HG02763 (cell line): Measurements from ENCODE around the gene EMID1.

Experiments used
- ATAC-seq: cut with Tn5 transposase; IDR thresholded peaks from one replicate; pipeline ENCODE4 v1.9.1; 2021; ENCODE audit warnings: mild to moderate bottlenecking, moderate library complexity; ENCODE audit not compliant: unreplicated experiment

EMID1 gene

DNA sequence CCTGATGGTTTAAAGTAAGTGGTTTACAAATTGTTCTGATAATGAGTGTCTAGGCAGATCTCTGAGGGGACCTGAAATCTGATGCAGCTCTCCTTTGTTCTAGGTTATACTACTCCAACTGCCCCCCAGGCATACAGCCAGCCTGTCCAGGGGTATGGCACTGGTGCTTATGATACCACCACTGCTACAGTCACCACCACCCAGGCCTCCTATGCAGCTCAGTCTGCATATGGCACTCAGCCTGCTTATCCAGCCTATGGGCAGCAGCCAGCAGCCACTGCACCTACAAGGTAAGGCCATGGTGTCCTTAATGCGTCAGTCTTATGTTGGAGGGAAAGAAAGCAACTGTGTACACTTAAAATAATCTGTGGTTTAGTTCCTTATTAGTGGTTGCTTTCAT lies 72.2 kb downstream of the EMID1 start:
- no peak for ATAC-seq

DNA sequence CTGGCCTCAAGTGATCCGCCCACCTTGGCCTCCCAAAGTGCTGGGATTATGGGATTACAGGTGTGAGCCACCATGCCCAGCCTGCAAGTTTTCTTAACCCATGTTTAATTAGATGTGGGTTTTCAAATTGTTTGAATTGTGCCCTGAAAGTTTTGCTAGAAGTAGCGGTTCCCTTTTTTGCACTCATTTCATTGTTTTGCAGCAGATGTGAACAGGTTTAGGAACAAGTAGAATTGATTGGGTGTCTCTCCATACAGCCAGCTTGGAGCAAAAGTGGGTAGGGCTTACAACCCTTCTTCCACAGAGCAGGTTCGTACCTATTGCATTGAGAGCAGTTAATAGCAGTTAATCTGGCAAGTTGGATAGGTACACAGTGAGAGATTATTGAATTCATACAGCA lies 78.5 kb downstream of the EMID1 start:
- no peak for ATAC-seq

DNA sequence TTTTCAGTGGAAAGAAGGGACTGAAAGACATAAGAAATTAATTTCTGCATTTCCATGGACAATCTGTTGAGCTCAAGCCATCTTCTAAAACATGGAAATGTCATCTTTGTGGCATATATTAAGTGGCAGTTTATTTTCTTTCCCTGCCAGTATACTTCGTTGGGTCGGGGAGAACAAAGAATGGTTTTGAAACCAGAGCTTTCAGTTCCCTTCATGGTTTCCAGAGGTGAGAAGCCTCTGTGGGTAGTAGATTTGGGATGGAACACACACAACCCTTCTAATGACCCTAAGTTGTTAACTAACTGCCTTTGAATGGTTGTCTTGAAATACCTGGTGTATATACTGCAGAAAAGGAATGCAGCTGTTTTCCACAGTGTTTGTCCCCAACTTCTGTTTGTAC lies 83.1 kb downstream of the EMID1 start:
- no peak for ATAC-seq

DNA sequence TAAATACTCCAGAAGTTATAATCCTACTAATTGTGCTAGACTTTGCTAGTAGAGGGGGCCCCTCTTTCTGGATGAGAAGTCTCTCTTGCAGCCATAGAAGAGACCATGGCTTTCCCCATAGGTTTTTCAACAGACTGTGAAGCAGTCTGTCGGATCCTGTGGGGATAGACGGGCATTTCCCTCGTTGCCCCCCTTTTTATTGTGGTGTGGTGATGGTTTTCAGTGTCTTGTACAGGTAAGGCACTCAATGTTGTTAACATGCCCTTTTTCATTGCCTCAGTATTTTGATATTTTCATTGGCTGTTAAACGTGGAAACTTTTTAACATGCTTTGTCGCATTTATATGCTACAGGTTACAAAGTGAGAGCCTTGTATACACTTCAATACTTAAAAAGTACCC lies 84.4 kb downstream of the EMID1 start:
- ATAC-seq = no peak

DNA sequence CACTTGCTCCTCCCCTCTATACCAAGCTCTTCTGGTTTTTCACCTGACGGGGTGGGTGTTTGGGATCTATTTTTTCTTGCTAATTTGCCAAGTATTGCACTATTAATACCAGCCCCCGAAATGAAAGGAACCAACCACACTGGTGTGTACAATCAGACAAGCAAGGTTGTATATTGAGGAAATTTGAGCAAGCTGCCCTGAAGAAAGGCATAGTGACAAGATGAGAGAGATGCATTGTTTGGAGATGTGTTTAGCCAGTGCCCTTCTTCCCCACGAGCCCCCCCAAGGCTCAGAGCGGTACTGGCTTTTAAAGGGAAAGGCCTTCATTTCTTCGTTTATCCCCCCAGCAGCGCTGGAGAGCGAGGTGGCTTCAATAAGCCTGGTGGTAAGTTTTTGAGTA lies 85.5 kb downstream of the EMID1 start:
- ATAC-seq = no peak

DNA sequence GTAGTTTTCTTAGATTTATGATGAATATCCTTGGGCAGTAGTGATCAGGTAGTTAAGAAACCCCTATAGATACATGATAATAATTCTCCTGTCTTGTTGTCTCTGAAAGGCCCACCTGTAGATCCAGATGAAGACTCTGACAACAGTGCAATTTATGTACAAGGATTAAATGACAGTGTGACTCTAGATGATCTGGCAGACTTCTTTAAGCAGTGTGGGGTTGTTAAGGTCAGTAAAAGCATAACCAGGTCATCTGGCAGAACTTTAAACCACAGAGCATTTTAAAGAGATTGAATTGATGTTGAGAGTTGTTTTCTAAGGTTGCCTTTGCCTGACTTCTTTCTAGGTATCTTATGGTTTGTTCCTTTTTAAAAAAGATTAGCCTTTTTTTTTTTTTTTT lies 86.7 kb downstream of the EMID1 start:
- ATAC-seq = no peak

DNA sequence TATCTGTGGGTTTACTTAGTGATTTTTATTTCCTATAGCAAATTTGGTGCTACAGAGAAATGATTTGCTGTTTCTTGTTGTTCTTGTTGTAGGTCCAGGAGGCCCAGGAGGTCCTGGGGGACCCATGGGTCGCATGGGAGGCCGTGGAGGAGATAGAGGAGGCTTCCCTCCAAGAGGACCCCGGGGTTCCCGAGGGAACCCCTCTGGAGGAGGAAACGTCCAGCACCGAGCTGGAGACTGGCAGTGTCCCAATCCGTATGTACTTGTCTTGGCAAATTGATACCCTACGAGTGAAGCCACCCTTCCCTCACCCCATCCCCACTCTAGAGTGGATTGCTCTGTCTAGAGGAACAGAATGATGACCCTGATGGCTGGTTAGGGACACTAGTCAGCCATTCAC lies 92.9 kb downstream of the EMID1 start:
- ATAC-seq = no peak

DNA sequence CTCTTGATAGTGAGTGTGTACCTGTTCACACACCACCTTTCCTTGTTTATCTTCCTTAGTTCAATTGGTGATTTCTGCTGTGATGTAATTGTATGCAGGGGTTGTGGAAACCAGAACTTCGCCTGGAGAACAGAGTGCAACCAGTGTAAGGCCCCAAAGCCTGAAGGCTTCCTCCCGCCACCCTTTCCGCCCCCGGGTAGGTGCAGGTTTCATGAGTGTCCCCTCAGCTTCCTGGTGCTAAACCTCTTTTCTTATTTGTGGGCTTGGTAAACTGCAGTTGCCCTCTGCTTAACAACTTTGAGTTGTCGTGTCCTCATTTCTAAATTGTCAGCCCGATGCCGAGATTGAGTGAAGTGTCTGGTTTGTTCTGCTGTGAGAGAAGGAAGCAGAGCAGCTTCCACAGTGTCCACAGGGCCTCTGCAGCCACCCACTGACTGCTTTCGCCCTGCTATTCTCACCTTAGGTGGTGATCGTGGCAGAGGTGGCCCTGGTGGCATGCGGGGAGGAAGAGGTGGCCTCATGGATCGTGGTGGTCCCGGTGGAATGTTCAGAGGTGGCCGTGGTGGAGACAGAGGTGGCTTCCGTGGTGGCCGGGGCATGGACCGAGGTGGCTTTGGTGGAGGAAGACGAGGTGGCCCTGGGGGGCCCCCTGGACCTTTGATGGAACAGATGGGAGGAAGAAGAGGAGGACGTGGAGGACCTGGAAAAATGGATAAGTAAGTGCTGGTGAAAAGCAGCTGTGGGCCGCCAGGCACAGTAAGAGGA lies 93.6 kb downstream of the EMID1 start:
- ATAC-seq = no peak

DNA sequence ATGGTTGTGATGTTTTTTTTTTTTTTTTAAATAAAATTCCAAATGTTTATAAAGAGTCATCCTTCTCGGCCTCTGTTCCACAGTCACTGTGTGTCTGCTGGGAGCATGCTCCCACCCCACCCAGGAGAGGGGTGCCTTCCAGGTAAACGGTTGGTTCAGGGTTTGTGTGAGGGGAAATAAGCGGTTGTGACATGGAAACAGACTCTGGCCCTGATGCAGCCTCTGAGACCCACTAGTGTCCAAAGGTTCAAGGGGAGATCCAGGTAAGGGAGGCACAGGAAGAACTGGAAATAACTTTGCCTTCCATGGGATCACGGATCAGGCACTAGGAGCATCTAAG lies 94.7 kb downstream of the EMID1 start:
- ATAC-seq = no peak

DNA sequence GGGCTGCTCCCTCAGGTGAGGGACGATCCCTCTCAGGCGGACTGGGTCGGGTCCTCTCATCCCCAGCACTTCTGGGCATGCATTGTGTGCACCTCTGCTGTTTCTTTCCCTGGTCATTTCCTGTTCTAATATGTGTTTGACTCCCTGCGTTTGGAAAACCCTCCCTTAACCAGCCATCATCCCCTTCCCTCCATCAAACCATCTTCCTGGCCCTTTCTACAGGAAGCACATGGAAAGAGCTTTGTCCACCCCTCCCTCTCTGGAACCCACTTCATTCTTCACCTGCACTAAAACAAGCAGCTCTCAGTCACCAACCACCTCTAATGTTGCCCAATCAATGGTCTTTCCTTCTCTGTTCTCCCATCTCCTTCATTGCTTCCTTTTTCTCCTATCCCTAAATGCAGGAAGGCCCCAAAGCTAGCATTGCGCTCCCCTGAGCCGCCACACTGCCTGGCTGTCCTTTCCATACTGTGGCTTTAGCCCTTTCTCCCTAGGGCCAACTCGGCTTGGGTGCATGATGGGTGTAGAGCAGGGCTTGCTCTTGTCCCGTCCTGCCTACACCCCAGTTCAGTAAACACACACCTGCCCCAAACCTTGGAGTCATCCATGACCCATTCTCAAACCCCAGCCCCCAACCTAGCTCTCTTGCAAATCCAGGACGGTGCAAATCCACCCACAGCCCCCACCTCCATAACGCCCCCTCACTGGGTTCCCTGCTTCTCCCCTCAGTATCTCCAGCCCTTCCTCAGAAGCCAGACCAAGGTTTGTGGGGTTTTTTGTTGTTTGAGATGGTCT lies 95.3 kb downstream of the EMID1 start:
- no peak for ATAC-seq

DNA sequence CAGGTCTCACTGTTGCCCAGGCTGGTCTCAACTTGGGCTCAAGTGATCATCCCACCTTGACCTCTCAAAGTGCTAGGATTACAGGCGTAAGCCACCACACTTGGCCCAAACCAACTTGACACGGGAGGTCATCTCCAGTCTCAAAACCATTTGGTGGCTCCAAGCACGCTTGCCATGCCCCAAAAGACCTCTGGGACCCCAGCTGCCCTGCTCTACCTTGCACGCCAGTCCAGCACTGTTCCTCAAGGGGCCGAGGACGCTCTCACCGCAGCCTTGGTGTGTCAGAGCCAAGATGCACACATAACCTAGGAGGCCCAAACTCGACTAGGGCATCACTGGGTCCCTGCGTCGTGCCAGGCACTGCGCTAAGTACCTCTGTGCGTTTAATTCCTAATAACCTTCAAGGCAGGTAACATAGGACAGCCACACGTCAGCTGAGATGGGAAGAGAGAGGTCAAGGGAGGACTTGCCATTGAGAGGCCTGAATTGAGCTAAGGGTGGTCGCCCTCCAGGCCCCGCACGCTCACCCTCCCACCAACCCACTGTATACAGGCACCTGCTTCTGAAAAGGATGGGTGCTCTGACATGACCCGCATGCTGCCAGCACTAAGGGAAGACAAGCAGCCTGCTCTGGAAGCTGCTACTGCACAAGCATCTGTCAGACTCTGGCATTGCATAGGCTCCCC lies 96.2 kb downstream of the EMID1 start:
- no peak for ATAC-seq

DNA sequence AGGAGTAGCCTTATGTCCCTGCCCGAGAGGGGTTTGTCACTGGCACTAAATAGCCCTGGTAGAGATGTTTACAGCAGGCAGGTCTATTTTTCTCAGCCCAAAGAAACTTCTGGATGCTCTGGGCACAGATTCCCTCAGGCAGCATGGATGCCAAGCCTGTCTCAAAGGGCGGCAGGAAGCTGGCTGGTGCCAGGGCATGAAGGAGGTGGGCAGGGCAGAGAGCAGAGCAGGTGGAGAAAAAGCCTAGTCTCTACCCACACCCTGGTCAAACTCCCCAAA lies 96.6 kb downstream of the EMID1 start:
- no peak for ATAC-seq

DNA sequence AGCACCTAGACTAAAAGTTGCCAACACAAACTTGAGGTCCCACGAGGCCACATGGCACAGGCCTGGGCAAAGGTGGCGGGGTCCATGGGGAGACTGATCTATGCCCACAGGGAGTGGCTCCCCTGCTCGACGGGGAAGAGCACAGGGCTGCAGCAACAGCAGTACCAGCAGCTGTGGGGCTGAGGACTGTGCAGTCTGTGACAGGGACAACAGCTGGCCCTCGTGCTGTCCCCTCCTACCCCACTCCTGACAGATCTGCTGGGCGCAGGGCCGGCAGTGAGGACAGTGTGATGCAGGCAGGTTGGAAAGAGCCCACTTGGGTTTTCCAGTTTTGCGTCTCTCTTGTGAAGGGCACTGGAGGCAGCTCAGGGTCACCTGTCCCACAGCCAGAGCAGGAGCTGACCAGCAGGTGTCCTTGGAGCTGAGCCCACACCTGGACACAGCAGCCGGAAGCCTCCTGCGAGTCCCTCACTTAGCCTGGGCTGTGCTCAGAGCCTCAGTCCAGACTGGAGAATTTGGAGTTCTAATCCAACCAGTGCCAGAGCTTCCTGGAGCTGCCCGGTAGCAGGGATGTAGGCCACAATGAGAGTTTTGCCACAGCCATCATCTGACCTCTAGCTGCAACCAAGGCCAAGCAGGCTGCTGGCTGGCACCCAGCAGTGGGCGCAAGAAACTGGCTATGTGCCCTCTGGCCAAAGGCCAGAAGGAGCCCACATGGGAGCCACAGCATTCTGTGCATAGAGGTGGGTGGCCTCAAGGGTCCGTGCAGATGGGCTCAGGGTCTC lies 97.2 kb downstream of the EMID1 start:
- no peak for ATAC-seq

DNA sequence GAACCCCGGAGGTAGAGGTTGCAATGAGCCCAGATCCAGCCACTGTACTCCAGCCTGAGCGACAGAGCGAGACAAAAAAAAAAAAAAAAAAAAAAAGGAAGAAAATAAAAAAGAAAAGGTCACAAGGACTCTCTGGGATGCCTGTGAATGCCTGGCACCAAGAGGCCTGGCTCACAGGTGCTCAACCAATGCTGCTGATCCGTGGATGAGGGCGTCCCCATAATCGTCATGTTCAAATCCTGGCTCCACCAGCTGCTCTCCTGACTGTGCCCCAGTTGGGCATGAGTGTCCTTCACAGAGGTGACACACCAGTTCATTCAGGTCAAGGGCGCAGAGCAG lies 100.1 kb downstream of the EMID1 start:
- no peak for ATAC-seq

DNA sequence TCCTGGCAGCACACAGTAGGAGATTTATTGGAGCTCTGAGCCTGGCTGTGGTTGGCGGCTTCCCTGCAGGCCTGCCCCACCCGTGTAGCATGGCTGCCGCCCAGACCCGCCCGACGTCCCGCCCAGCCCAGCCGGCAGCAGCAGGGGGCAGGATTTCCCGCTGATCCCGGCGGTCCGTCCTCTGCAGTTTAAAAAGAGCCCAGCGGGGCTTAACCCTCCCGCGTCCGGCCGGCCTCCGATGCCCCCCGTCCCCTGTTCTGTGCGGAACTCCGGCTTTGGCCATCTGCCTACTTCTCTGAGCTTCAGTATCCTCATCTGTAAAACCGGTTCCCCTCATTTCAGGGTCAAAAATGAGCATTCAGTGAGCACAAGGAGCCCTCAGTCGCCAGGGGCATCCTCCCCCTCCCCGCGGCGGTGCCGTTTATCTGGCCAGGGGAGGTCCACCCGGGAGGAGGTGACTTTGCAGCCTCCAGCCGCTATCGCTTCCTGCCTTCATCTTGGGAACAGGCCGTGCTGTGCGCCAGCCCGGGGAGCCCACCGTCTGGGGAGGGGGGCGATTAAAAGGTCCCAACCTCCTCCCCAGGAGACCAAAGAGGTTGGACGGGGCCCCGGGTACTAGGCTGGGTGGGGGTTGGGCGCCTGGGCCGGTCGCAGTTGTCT lies 100.6 kb downstream of the EMID1 start, which contains the start of gene GAS2L1:
GAS2L1 (plus strand) TSS at position 476 of the 660 bp plus-strand sequence. CDS start 1,456 bp downstream, outside the sequence.
- no peak for ATAC-seq

DNA sequence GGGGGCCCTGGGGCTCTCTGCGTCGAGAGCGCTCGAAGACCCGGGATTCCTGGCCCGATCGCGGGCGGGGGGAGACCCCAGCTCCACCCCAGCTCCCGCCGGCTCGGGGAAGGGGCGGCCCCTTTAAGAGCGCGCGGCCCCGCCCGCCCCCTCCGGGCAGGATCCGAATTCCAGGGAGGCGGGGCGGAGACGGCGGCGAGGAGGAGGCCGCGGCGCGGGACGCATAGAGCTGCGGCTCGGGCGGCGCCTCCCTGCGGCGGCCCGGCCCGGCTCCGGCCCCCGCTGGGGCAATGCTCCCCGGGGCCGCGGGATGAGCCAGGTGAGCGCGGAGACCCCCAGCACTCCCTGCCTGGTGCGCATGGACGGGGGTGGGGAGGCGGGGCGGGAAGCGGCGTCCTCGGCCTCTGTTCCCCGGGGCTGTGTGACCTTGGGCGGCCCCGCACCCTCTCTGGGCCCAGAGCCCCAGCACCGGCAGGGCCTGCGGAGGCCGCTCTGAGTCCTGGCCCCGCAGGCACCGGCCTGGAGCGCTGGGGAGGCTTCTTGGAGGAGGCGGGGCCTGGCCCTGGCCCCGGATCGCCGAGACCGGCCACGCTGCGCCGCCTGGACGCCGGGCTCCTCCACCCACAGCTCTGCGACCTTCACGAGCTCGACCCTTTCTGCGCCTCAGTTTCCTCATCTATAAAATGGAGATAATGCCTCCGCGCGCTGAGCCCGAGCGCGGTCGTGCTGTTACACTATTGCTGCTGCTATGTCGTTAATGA lies 101.3 kb downstream of the EMID1 start:
- ATAC-seq = no peak

DNA sequence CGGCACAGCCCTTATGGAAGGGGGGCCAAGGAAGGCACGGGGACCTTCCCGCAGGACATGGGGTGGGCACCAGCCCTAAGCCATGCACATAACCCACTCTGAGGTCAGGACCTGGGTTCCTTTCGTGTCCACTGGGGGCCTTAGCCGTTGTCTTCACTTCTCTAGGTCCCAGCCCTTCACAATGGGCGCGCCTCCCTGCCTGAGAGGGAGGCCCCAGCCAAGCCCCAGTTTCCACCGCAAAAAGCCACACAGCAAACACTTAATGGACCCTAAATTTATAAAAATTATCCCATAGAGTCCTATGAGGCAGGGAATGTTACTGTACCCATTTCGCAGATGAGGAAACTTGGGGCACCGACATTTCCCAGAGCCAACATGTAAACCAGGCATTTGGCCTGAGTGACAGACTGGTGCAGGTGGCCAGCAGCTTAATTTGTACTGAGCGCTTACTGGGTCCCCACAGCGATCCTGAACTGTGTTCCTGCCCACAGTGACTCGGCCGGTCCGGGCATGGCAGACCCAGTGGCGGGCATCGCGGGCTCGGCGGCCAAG lies 102.0 kb downstream of the EMID1 start:
- no peak for ATAC-seq

DNA sequence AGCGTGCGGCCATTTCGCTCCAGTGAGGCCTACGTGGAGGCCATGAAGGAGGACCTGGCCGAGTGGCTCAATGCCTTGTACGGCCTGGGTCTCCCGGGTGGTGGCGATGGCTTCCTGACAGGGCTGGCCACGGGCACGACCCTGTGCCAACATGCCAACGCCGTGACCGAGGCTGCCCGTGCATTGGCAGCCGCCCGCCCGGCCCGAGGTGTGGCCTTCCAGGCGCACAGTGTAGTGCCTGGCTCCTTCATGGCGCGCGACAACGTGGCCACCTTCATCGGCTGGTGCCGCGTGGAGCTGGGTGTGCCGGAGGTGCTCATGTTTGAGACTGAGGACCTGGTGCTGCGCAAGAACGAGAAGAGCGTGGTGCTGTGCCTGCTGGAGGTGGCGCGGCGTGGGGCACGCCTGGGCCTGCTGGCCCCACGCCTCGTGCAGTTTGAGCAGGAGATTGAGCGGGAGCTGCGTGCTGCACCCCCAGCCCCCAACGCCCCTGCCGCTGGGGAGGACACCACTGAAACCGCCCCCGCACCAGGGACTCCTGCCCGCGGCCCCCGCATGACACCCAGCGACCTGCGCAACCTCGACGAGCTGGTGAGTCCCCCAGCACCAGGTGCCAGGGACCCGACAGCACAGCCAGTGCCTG lies 102.6 kb downstream of the EMID1 start:
- no peak for ATAC-seq

DNA sequence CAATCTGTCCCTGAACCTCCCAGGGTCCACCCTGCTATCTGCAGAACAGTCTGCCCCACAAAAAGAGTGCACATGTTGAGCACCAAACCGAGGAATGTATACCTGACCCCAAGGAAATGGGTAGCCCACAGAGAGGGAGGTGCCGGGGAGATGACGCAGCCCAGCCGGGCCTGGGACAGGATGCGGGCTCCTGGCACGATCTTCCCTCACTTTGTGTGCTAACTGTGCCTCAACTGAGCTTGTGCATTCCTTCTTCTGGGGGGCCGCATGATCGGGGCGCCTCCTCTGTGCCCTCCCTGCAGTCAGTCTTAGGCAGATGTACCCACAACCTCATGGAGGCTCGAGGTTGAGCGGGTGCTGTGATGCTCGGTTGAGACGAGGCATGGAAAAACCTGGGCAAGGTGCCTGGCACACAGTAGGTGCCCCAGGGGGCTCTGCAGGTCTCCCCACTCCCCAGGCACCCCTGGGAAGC lies 103.1 kb downstream of the EMID1 start:
- ATAC-seq = no peak
